OCI-M1 (cell line): ENCODE measurements around the gene RAD1.
"Not testable (repeated sequence)": the region's sequence is repeated elsewhere in the genome, so short reads cannot be mapped to it uniquely, and the experiment has no call there.

Experiments used
- DNase-seq: peaks from one replicate; lab custom pipeline; 2025; lab: John Stamatoyannopoulos, UW

RAD1 gene, protein sequence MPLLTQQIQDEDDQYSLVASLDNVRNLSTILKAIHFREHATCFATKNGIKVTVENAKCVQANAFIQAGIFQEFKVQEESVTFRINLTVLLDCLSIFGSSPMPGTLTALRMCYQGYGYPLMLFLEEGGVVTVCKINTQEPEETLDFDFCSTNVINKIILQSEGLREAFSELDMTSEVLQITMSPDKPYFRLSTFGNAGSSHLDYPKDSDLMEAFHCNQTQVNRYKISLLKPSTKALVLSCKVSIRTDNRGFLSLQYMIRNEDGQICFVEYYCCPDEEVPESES

DNA sequence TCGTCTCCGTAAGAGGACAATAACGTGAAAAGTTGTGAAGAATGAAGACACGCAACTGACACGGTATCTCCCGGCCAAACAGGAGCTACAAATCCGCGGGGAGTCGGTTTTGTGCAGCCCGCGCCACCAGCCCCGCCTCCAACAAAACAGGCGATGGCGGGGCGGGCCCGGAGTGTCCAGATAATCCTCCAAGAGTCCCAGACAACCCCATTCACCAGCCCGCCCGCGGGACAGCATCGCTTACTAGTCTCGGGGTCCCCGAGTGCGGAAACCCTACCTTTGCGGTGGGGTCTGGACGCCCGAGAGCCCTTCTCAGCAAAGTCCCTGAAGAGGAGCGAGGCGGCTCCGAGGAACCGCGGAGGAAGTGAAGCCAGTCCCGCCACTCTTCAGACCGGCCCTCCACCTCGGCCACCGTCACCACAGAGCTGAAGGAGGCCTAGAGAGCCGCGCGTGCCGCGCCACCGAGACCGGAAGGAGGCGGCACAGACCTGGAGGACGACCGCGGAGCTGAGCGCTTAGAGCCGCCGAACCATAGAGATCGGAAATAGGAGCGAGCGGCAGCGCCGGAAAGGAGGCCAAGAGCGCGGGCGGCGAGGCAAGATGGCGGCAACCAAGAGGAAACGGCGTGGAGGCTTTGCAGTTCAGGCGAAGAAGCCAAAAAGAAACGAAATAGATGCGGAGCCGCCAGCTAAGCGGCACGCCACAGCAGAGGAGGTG lies at the start of gene RAD1, which contains the start of gene BRIX1:
TSS of gene RAD1 (minus strand) at position 366 of the 717 bp plus-strand sequence. CDS start 612 bp downstream, outside the sequence.
TSS of gene BRIX1 (plus strand) at position 573 of the 717 bp plus-strand sequence. CDS start at position 601, 28 bp downstream.
- DNase-seq = peak; percentile 98

DNA sequence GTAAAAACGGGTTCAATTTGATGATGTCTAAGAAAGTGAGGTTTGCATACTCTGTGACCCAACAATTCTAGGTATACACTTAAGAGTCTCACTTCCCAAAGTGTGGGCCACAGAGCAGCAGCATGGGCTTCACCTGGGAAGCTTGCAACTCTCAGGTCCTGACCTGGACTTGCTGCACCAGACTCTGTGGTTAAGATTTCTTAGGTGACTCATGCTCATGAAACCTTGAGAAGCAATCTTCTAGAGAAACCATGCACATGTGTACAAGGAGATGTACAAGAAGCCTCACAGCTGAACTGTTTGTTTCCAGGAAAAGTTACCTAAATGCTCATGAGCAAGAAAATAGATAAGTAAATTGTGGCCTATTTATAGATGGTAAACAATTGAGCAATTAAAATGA lies 44.0 kb upstream of the RAD1 start:
- no peak for DNase-seq

DNA sequence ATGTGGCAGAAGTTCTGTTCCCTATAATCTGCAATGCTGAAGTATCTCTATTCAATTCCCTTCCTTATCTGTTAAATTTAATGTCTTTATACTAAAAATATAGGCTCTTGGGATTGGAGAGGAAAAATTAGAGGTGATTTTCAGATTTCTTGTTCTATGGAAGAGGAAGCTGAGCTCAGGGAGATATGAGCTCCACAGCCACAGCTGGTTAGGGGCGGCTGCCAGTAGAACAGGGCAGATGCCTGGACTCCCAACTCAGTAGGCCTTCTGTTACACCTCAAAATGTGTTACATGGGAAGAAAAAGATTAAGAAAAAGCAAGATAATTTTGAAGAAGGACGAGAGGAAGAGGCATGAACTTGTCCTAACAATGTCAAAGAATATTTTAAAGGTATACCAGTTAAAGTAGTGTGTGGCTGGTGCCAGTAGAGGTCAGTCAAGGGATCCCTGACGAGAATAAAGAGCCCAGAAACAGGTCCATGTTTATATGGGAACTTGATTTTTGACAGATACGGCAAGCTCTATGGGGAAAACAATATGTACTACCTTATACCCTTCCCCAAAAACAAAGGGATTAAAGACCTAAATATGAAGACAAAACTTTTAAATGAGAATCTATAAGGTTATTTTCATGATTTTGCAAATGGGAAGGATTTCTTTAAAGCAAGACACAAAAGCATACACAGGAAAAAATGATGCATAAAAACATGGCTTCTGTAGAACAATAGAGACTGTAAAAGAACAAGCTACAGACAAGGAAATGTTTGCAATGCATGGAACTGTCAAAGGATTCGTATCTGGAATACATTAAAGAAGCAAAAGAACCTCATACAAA lies 42.8 kb upstream of the RAD1 start:
- DNase-seq = peak; percentile 59

DNA sequence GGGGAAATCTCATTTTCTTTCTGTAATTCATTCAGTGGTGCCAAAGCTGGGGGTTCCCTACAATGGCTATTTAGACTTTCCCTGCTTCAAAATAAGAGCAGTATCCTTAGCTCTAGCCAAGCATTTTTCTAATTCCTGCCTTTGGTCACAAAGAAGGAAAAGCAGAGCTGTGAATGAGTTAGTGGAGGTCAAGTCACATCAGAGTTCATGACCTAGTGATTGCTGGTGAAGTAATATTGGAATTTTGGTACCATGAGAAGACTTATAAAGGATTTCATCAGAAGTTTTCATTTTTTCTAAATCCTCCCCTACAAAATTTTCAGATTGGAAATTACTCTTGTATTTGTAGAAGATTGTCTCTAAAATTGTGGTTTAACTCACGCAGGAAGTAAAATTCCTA lies 42.0 kb upstream of the RAD1 start:
- DNase-seq = no peak

DNA sequence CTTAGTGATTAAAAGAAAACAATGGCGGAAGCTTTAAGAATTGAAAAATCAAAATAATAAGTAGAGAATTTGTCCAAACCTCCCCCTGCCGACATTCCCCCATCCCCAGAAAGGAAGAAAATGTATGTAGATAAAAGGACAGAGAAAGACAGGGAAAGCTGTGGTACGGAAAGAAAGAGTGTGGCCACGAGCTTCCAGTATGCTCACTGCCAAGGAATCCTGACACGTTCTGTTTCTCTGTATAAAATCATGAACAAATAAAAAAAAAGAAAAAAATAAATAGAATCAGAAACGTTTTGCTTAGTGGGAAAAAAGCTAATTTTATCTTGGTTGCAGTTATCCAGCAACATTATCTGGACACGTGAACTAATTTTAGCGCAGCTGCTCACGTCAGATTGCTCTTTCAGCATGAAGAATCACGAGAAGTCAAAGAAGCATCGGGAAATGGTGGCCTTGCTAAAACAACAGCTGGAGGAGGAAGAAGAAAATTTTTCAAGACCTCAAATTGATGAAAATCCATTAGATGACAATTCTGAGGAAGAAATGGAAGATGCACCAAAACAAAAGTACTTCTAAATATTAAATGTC lies 29.2 kb upstream of the RAD1 start:
- no peak for DNase-seq

DNA sequence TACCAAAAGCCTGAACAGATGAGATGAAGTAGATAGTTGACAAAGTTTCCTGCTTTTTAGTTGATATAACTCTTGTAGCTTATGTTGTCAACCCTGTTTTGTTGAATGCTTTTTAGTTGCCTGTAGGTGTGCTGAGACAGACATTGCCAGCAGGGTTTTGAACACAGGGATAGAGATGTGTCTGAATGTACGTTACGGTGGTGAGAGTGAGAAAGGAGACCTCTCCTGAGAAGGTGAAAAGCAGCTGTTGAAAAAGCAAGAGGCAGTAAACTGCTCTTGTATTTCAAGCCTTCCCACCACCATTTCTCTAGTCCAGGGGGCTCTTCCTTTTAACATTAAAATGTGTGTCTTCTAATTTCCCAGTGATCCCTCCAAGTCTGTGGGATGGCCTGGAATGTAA lies 28.7 kb upstream of the RAD1 start:
- no peak for DNase-seq

DNA sequence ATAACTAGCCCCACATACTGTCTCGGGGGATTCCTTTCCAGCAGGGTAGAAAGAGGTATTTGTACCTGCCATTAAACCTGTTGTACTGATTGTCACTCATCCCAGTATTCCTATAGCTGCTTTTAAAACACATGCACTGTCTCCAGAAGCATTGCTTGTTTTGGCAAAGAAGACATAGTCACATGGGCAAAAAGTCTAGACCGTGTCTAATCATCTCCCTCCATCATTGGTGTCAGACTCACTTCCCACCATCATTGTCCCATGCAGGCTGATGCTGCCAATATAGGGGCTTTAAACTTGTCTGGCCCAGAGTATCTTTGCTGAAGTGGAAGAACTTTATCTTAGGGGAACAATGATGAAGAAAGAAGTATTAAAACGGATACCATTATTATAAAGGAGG lies 26.6 kb upstream of the RAD1 start:
- no peak for DNase-seq

DNA sequence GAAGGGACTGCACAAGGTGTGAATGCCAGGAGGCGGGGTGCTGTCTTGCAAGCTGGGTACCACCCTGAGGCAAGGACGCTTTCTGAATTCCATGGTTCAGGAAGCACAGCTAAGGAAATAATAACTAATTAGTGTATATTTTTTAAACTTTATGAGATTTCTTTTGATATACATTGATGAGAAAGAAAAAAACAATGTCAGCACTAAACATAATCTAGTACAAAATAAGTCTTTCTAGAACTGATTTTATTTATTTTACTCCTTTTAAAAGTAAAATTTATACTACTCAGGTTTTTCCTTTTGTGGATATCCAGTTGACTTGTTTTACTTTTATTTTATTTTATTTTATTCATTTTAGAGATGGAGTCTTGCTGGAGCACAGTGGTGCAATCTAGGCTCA lies 17.6 kb upstream of the RAD1 start:
- DNase-seq = no peak

DNA sequence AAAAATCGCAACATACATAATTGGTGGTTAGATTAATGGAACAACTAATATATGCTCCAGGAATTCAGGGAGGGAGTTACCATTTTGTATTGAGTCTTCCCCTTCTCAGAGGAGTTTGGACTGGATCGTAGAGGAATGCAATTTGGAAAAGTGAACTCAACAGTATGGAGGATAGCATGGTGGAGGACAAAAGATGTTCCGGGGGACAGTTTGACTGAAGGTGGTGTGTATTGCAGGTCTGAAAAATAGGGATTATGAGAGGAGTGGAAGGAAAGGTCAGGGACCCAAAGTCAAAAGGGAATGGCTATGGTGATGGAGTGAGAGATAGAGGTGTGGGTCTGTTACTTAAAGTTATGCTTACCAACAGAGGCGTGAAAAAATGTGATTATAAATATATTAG lies 15.6 kb upstream of the RAD1 start:
- no peak for DNase-seq

DNA sequence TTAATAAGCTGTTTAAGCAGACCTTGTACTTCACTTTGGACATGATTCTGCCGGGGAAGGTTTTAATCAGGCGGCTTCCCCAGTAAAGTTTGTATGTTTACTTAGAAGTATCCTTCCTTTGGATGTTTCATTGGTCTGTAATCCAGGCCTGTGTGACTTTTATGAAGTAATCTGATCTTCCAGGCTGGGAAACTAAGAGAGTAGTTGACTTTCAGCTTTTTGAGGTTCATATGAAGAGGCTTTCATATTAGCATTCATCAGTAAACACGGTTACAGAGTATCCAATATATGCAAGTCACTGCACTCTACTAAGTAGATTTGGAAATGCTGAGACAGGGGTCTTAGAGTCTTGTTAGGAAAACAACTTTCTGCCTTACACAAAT lies 15.1 kb upstream of the RAD1 start:
- DNase-seq = peak; percentile 61

DNA sequence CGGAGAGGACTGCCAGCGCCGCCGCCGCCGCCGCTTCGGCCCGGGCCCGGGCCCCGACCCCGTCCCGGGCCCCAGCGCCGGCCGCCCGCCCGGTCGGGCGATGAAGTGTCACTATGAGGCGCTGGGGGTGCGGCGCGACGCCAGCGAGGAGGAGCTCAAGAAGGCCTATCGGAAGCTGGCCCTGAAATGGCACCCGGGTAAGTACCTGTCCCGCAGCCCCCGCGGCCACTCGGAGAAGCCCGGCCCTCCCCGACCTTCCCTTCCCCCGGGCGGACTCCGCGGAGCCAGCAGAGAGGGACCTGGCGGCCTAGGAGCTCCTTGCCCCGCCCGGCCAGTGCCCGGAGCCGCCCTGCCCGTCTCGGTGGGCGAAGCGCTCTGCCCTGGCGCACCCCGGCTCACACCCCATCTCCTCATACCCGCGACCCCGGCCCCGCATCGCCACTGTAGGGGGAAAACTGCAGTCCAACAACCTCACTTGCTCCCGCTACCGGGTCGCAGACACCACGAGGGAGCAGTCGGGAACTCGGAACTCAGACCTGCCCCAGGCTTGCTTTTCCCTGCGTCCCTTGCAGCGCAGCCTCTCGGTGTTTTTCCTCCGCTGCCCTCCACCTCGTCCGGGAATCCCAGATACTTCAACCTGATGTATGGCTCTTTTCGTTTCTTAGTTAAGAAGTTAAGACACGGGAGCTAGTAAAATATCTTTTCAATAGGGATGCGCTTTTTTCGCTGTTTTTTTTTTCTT lies 14.6 kb upstream of the RAD1 start:
- DNase-seq = peak; percentile 84

DNA sequence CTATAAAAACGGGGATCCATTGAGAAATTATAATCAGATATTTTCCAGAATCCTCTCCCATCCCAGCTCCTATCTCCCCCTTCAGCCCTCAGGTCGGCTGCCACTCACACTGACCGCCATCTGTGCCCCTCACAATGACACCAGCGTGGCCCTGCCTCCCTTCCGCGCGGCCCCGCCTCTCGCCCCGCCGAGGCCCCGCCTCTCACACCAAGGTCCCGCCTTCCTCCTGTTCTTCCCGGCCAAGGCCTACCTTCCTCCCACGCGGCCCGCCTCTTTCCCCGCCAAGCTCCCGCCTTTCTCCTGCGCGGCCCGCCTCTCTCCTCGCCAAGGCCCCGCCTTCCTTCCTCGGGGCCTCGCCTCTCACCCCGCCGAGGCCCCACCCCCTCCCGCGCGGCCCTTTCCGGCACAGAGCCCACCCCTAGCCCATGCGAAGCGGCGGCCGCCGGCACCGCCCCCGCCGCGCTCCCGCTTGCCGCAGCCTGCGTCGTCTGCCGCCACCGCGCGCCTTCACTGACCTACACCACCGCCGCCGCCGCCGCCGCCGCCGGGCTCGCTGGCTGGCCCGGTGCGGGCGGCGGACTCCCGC lies 13.9 kb upstream of the RAD1 start, which contains the start of gene DNAJC21:
TSS of gene DNAJC21 (plus strand) at position 426 of the 586 bp plus-strand sequence. CDS start 261 bp downstream, outside the sequence.
- peak; percentile 98 for DNase-seq

DNA sequence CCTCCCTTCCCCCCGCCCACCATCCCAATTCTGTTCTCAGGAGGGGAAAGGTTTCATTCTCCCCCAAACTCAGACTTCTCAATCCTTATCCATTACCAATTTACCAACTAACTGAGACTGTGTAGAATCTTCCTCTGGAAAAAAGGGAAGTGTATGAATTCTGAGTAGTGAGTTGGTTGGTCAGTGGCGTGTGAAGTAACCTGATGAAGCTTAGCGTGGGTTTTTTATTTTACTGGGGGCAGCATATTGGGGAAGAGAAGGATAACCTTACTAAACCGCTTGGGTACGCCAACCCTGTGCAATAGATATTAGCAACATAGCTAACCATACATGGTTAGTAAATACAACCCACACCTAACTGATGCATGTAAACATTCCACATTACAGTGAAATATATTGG lies 13.0 kb upstream of the RAD1 start:
- peak; percentile 32 for DNase-seq

DNA sequence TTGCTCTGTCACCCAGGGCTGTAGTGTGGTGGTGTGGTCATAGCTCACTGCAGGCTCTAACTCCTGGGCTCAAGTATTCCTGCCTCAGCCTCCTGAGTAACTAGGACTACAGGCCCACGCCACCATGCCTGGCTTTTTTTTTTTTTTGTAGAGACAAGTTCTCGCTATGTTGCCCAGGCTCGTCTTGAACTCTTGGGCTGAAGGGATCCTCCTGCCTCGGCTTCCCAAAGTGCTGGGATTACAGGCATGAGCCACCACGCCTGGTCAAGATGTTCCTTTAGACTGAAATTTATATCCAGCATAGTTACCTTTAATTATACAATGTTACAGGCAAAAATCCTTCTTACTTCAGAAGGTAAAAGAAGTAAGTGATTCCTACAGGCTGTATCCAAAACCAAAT lies 12.5 kb upstream of the RAD1 start:
- no peak for DNase-seq

DNA sequence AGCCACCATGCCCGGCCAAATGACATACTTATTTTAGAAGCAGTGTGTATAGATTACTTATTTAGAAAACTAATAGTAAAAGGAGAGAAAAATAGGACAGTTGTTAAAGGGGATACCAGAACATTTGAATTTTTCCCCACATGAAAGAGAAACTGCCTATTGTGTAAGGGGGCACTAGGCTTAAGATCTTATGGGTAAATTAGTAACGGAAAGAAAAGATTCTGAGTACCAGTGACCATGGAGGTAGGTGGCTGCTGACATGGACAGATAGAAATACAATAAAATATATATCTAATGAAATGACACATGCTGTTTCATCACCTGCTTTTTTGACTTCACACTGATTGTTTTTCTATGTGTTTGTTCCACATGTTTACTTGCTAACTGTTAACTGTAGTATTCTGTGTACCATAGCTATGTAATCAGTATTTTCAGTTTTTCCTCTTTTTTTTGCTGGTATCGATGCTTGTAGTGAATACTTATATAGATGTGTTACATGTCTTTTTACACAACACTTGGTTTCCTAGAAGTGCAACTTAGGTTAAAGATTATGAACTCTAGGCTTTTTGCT lies 11.1 kb upstream of the RAD1 start:
- DNase-seq = no peak

DNA sequence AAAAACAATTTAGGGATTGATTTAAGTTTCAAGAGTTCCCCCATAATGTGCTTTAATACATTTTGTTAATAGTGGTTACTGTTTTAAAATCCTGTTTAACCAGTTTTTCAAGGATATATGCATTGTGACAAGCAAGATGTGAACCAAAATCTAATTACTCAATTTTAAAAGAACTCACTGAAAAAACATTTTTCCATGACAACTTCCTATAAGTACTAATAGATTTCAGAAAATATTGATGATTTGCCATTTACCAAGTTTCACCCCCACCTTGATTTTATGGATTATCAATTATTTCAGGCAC lies 9.1 kb upstream of the RAD1 start:
- no peak for DNase-seq

DNA sequence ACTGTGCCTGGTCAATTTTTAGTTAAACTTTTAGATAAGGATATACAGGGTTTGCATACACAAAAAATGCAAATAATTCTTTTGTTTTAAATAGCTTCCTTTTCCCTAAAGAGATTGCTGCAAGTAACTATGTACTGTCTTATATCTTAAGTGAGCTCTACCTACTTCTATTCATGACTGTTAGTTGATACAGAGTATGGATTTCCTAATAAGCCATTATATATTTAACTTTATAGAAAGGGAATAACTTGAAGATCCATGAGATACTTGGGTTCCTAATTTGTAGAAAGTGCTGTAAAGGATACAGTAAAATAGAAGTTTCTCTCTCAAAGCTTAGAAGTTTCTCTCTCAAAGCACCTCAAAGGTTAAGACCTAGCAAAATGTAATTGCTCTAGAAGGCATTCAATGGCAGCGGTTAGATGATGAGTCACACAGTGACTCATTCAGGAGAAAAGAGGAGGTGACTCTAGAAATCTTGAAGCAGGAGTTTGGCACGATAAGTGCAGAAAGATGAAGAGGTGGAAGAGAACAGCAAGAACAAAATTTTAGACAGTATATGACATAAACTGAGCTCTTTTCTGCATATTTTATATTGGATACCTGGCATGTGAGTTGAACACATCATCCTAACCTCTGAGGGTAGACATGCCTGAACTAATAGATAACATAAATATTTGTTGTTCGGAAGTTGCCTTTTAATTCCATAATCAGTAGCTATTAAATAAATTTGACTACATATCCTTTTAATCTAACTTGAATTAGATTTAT lies 8.6 kb upstream of the RAD1 start:
- DNase-seq = peak; percentile 89

DNA sequence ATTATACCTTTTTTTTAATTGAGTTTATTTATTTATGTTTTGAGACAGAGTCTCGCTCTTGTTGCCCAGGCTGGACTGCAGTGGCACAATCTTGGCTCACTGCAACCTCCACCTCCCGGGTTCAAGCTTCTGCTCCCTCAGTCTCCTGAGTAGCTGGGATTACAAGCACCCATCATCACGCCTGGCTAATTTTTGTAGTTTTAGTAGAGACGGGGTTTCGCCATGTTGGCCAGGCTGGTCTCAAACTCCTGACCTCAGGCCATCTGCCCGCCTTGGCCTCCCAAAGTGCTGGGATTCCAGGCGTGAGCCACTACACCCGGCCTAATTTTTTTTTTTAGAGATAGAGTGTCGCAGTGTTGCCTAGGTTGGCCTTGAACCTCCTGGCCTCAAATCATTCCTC lies 8.0 kb upstream of the RAD1 start:
- DNase-seq = not testable (repeated sequence)

DNA sequence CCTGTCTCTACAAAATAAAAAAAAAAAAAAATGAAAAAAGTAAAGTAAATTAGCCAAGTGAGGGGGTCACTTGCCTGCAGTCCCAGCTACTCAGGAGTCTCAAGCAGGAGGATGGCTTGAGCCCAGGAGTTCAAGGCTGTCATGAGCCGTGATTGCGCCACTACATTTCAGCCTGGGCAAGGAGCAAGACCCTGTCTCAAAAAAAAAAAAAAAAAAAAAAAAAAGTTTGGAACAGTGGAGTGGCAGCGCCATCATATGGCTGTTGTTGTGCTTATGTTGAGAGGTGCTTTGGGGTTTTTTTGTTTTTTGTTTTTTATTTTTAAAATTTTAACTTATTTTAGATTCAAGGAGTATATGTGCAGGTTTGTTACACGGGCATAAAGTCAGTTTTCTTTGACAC lies 3.8 kb upstream of the RAD1 start:
- peak; percentile 45 for DNase-seq

DNA sequence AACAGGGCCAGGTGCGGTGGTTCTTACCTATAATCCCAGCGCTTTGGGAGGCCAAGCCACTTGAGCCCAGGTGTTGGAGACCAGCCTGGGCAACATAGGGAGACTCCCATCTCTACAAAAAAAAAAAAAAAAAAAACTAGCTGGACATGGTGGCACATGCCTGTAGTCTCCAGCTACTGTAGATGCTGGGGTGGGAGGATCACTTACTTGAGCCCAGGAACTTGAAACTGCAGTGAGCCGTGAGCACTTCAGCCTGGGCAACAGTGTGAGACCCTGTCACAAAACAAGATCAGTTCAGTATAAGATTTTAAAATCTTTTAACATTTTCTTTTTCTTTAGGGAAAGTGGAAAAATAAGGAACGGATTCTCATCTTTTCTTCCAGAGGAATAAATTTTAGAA lies 2.7 kb upstream of the RAD1 start:
- DNase-seq = no peak
